ENCODE results near the gene CSK. TPM values are rescaled to one million over a fixed set of nuclear protein-coding genes. Genes with fewer than 3 reads are reported as not detected.

Gene CSK
- total and polyA plus RNA-seq, 2 of the 8 experiments (the other 6 are each of a cell fraction or from before 2014, with no cell fraction given): 13.7 to 50.2 TPM

DNA sequence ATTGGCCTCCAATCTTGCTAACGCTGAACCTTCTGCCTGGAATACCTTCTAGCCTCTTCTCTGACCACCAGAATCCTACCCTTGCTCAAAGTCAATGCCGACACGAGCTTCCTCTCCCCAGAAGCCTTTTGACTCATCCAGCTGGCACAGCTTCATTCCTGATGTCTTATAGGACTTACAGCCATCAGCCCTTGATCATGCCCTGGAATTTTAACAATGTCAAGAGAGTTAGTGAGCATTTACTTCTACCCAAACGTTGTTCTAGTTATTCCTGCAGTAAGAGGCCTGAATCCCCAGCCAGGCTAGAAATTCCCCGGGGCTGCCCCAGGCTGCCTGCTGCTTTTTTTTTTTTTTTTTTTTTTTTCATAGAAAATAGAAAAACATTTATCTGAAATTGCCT lies 29.3 kb upstream of the CSK start (continued):
- TF ChIP-seq, protein P1, sequence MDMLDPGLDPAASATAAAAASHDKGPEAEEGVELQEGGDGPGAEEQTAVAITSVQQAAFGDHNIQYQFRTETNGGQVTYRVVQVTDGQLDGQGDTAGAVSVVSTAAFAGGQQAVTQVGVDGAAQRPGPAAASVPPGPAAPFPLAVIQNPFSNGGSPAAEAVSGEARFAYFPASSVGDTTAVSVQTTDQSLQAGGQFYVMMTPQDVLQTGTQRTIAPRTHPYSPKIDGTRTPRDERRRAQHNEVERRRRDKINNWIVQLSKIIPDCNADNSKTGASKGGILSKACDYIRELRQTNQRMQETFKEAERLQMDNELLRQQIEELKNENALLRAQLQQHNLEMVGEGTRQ (IDR thresholded peaks at IDR 0.05; ENCODE audit: low read length): no peak
- no peak for TF ChIP-seq TCF12 (IDR thresholded peaks at IDR 0.05; ENCODE audit: low read depth, low read length)
- no peak for TF ChIP-seq GTF2F1 (IDR thresholded peaks at IDR 0.05; ENCODE audit: borderline replicate concordance, low read depth, low read length)
- no peak for TF ChIP-seq ASH2L (IDR thresholded peaks at IDR 0.05; ENCODE audit: low read length)
